Activated CD8-positive, alpha-beta memory T cell treated with anti-CD3 and anti-CD28 coated beads, Interleukin-2, amount 10 ng/mL, durations not matched to agents 7 days and 5 days (primary cell): Measurements from ENCODE around the gene MTG2. TPM values are rescaled to one million over a fixed set of nuclear protein-coding genes. Genes with fewer than 3 reads are reported as not detected.

Source experiments
- ATAC-seq: fragments of 150-1000 bp; cut with Tn5 transposase; one replicate; pipeline ENCODE4 v1.10.0; 2021; ENCODE audit warnings: moderate library complexity
- CTCF ChIA-PET: fragments of 350-600 bp; sonication (Branson Sonifier 250); formaldehyde crosslinking; loops from one replicate; lab custom pipeline; 2021; ENCODE audit warnings: antibody characterized with exemption; lab: Charles Lee
- DNase-seq: peaks from one replicate; pipeline ENCODE4 v3.0.0-alpha.2; 2020
- H3K27ac Mint-ChIP-seq: one replicate; pipeline ENCODE4 v1.8.0; 2021; ENCODE audit warnings: mild to moderate bottlenecking, mixed read lengths
- H3K27me3 Mint-ChIP-seq: one replicate; pipeline ENCODE4 v1.8.0; 2021; ENCODE audit warnings: mixed read lengths
- H3K36me3 Mint-ChIP-seq: one replicate; pipeline ENCODE4 v1.8.0; 2021; ENCODE audit warnings: mild to moderate bottlenecking, mixed read lengths
- H3K4me1 Mint-ChIP-seq: one replicate; pipeline ENCODE4 v1.8.0; 2021; ENCODE audit warnings: mixed read lengths
- H3K4me3 Mint-ChIP-seq: one replicate; pipeline ENCODE4 v1.8.0; 2021; ENCODE audit warnings: mild to moderate bottlenecking, moderate library complexity, mixed read lengths
- H3K9me3 Mint-ChIP-seq: one replicate; pipeline ENCODE4 v1.8.0; 2022; ENCODE audit warnings: low read depth, mixed read lengths
- total RNA-seq, 2 experiments: library from RNA; stranded (reverse); gene quantifications; one replicate each; pipeline ENCODE4 v1.2.3, GENCODE V29; 2021

The MTG2 gene
- total RNA-seq, 2 experiments from 2014 or later, result 34.0 to 40.1 TPM

DNA sequence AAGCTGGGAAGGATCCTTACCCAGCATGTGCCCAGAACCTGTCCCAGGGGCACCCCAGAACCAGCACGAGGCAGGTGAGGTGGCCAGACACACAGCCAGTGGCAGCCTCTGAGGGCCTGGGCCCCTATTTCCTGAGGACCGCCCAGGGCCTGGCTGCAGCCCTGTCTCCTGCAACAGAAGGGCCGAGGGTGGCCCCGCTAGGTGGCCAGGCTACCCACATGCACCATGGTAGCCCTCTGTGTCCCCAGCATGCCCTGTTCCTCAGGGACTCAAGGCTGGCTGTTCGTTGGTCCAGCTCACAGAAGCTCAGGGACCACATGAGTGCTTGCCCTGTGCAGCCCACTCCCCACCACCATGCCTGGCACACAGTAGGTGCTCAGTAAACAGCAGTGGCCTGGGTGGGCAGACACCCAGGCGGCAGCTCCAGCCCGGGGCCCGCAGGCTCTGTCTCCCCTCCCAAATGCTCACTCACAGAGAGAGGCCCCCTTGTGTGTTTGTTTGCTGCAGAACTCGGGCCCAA, 29.0 kb downstream of the MTG2 start:
- ATAC-seq (no peak), DNase-seq (no peak)
- Mint-ChIP-seq H3K4me1 (no peaks in the 10 kb centered on the region), H3K9me3 (no peaks in the 10 kb centered on the region), H3K27ac (no peak overlapping the region), H3K4me3 (no peak overlapping the region), H3K36me3 (no peaks in the 10 kb centered on the region), H3K27me3 (no peaks in the 10 kb centered on the region)
- CTCF ChIA-PET, result no interaction called here

DNA sequence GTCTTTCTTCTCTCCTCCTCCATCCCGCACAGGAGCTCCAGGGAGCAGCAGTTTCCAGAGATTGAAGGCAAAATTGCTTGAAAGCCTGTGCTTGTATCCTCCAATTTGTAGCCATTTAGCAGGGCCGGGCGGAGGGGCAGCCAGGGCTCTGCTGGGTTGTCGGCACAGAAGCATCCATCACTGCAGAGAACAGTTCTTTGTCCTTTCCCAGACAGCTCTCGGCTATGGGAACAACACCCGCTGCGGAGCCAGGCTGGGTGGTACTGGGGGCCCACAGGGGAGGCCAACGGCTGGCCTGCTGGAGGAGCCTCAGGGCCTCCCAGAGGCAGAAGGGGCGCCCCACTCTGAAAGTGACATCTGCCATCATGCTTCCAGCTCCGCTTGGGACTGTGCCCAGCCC, 29.5 kb downstream of the MTG2 start:
- Mint-ChIP-seq H3K4me1 (no peaks in the 10 kb centered on the region), H3K4me3 (no peak overlapping the region), H3K27ac (no peak overlapping the region), H3K9me3 (no peaks in the 10 kb centered on the region), H3K36me3 (no peaks in the 10 kb centered on the region), H3K27me3 (no peaks in the 10 kb centered on the region)
- CTCF ChIA-PET, result no interaction called here
- ATAC-seq (no peak), DNase-seq (no peak)

DNA sequence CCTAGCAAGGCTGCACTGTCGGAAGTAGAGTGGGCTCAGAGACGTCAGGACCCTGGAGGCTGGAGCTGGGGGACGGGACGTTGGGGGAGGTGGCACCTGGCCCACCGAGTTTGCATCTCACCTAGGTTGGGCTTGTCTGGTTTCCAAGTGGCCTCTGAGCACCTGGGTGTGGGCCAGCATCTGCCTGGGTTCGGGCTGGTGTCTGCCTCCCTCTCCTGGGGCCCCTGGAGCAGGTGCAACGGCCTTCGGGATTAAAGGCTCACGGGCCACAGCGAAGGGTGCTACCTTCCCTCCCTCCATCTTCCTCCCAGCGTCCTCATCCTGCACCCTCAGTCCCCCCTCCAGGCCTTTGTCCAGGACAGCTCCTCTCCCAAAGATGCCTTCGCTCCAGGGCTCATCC, 31.2 kb downstream of the MTG2 start:
- no peak overlapping the region for H3K4me3 Mint-ChIP-seq
- H3K36me3 Mint-ChIP-seq, result no peaks in the 10 kb centered on the region
- no peak for DNase-seq
- no peaks in the 10 kb centered on the region for H3K4me1 Mint-ChIP-seq
- ATAC-seq, result no peak
- peaks cover 14% of the 10 kb centered on the region for H3K27me3 Mint-ChIP-seq
- H3K9me3 Mint-ChIP-seq, result no peaks in the 10 kb centered on the region
- H3K27ac Mint-ChIP-seq, result no peak overlapping the region
- CTCF ChIA-PET, result no interaction called here

DNA sequence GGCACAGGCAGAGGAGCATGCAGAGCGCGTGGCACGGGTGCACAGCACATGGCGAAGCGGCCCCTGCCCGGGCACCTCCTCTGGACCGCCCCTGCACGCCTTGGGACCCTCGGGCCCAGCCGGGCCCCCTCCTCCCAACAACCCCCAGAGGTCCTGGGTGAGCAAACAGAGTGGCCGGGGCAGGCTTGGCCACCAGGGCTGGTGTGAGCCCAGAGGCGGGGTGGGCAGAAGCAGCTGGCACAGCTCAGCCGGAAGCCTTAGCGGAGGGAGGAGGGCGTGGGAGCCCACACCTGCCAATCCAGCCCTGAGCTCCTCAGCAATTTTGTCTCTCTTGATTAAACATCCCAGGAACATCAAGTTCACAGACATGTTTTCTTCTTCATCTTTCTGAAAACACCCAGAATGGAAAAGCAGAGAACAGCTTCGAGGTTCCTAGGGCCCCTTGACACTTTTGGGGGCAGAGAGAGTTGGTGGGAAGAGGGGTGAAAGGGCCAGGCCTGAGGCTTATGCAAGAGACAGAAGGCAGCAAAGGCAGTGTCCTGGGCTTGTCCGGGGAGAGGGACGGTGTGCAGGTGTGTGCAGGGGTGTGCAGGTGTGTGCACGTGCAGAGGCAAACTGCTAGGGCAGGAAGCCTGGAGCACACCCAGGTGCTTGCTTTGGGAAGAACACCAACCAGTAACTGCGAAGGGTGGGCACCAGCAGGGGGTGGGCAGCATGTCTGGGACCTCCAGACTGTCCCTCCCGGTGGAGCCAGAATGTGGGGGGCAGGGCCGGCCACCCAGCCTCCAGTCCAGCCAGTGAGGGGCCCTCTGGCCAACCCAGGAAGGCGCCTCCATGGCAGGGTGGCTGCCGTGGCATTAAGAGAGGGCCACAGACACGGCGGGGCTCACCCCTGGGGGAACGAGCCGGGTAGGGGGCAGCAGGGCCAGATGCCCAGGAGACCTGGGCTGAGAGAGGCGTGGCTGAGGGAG, 32.5 kb downstream of the MTG2 start:
- CTCF ChIA-PET, result no interaction called here
- ATAC-seq (no peak), DNase-seq (no peak)
- Mint-ChIP-seq H3K4me1 (no peaks in the 10 kb centered on the region), H3K27me3 (peaks cover 16% of the 10 kb centered on the region), H3K27ac (no peak overlapping the region), H3K36me3 (no peaks in the 10 kb centered on the region), H3K9me3 (no peaks in the 10 kb centered on the region), H3K4me3 (no peak overlapping the region)

DNA sequence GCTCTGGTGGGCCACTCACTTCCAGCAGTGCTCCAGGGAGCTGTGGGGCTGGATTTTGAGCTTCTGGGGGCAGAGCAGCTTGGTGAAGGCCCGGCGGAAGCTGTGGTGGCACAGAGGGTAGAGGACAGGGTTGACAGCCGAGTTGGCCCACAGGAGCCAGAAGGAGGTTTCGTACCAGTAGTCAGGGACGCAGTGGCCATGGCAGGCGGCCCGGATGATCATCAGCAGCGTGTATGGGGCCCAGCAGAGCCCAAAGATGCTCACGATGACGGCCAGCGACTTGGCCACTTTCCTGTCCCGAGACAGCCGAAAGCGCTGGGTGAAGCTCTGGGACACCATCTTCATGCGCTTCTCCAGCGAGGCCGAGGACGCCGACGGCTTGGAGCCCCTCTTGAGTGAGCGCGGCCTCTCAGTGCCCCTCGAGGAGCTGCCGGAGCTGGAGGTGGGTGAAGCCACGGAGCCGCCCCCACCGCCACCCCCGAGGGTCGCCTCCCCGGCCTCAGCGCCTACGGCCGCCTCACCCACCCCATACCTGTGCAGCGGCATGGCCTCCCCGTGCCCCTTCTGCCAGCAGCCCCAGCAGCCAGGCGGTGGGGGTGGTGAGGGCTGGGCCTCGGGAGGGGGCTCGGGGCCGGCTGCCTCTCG, 33.3 kb downstream of the MTG2 start:
- H3K27ac Mint-ChIP-seq, result no peak overlapping the region
- no peaks in the 10 kb centered on the region for H3K4me1 Mint-ChIP-seq
- no peak for DNase-seq
- ATAC-seq, result no peak
- no peak overlapping the region for H3K4me3 Mint-ChIP-seq
- CTCF ChIA-PET, result no interaction called here
- no peaks in the 10 kb centered on the region for H3K36me3 Mint-ChIP-seq
- no peaks in the 10 kb centered on the region for H3K9me3 Mint-ChIP-seq
- H3K27me3 Mint-ChIP-seq, result peaks cover 22% of the 10 kb centered on the region

DNA sequence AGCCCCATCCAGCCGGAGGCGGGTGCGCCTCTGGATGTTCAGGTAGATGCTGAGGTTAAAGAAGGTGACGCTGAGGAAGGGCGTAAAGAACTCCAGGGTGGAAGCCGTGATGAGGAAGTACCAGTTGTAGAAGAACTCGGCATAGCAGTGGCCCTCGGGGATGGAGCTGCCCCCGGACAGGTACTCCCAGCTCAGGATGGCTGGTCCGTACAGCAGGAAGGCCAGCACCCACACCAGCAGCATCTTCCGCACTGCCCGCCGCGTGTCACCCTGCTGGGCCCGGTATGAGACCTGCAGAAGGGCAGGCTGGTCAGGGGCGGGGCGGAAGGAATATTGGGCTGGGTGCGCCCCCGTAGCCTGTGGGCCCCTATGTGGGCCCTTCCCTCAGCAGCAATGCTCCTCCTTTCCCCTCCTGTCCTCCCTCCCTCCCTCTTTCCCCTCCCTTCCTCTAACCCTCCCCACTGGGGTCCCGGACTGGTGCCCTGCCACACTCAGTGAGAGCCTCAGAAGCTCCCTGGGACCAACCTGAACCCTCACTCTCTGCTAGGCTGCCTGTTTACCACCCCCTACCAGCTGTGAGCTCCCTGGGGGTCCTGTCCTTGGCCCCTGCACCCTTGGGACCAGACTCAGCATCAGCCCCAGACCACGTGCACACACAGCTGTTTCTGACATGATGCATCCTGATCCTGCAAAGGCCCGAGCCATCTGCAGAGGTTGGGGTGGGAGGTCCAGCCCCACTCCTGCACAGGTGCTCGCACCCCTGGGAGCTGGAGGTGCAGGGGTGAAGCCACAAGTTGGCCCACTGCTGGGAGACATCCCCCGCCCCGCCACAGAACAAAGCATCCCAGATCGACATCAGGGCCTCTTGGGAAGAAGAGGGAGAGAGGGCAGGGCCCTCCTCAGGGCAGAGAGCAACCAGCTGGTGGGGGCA, 34.1 kb downstream of the MTG2 start:
- CTCF ChIA-PET, result no interaction called here

DNA sequence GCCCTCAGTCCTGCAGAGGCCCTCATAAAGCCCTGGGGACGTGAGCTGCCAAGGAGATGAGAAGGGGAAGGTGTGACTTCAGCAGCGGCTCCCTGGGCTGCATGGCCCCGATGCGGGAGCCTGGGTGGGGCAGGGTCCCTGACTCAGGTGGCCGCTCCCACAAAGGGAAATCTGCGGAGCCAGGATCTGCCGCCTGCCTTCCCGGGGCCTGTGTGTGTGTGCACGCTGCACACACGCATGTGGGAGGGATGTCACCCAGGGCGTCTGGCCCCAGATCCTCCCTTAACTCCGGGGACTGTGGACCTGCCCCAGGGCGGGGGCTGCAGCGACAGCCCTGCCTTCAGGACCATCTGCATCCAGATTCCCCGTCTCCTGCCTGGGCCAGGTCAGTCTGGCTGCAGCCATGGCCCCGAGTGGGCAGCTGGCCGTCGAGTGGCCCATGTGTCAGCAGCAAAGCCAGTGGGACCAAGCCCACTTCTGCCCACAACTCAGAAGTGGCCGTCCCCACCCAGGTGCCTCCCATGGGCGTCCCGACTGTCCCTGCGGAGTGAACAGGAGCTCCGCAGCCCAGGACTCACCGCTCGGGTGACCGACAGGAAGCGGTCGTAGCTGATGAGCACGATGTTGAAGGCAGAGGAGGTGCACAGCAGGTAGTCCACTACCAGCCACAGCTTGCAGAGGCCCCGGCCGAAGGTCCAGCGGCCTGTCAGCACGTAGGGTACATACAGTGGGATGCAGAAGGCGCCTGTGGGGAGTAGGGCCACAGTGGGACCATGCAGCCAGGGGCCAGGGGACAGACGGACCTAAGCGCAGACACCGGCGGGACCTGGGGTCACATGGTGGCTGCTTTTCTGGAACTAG, 35.3 kb downstream of the MTG2 start:
- ATAC-seq (no peak), DNase-seq (no peak)
- Mint-ChIP-seq H3K36me3 (no peaks in the 10 kb centered on the region), H3K4me3 (no peak overlapping the region), H3K27ac (no peak overlapping the region), H3K4me1 (no peaks in the 10 kb centered on the region), H3K27me3 (peaks cover 33% of the 10 kb centered on the region), H3K9me3 (no peaks in the 10 kb centered on the region)
- CTCF ChIA-PET, result no interaction called here

More for the DNA sequence above, 34.1 kb downstream of the MTG2 start:
- H3K4me1 Mint-ChIP-seq, result no peaks in the 10 kb centered on the region
- DNase-seq, result no peak
- no peaks in the 10 kb centered on the region for H3K36me3 Mint-ChIP-seq
- H3K4me3 Mint-ChIP-seq, result no peak overlapping the region
- peaks cover 29% of the 10 kb centered on the region for H3K27me3 Mint-ChIP-seq
- ATAC-seq, result no peak
- no peaks in the 10 kb centered on the region for H3K9me3 Mint-ChIP-seq
- no peak overlapping the region for H3K27ac Mint-ChIP-seq

DNA sequence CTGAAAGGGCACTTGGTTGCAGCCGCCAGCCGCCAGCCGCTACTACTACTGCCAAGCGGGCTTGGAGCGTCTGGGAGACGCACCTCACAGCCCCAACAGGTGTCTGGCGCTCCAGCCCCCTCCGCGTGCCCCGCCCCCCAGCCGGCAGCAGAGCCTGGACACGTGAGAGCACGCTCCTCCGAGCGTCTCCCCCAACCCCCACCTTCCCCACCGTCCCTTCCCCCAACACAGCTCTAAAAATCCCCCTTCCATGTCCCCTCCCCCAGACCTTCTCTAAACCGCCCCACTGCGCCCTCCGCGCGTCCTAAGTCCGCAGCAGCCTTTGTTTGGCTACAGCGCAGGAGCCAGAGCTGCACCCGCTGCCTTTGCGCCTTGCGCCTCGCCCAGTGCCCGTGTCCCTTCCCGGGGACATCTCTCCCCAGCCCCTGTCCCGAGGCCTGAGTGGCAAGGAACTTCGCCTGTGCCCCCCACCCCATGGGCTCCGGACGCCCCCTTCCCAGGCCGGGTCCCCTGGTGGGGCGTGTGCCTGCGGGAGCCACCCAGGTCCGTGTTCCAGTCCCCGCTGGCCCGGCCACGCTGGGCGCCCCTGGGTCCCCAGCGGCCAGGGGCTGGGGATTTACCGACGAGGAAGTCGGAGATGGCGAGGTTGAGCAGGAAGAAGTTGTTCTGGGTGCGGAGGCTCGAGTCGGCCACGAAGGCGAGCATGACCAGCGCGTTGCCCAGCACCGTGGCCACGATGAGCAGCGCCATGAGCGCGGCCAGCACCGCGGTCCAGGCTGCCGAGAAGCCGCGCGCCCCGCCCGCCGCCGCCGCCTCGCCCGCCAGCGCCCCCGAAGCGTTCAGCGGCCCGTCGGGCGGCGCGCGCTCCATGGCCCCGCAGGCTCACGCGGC, 36.5 kb downstream of the MTG2 start:
- no peaks in the 10 kb centered on the region for H3K9me3 Mint-ChIP-seq
- ATAC-seq (peak; percentile 32), DNase-seq (no peak)
- H3K27me3 Mint-ChIP-seq, result peaks cover 33% of the 10 kb centered on the region
- no peaks in the 10 kb centered on the region for H3K36me3 Mint-ChIP-seq
- H3K27ac Mint-ChIP-seq, result no peak overlapping the region
- H3K4me1 Mint-ChIP-seq, result no peaks in the 10 kb centered on the region
- no peak overlapping the region for H3K4me3 Mint-ChIP-seq
- CTCF ChIA-PET, result no interaction called here

DNA sequence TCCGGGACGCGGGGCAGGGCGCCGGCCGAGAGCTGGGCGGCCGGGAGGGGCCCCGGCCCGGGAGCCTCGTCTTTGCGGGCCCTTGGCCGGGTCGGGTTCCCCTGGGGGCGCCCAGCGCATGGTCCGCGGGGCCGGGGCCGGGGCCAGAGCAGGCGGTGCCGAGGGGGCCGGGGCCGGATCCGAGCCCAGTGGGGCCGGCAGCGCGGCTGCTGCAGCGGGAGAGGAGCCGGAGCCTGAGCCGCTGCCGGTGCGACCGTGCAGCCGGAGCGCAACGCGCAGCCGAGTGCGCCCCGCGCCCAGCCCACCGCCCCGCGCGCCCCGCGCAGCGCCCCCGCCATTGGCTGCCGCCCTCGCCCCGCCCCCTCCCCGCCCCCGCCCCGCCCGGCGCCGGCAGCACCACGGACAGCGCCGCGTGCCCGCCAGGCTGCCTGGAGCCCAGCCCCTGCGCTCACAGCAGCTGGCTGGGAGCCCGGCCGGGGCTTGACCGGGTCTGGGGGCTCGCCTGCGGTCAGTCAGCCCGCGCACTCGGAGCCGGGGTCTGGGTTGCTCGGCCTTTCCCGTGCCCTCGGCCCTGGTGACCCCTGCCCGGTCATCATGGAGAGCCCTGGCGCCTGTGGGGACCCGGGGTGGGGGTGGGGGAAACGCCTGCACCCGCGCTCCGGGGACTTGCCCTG, 37.3 kb downstream of the MTG2 start, which contains the start of gene HRH3:
Gene HRH3, minus strand, starts transcription at position 287 of the 674 bp plus-strand sequence. CDS start 308 bp downstream, outside the sequence.
- Mint-ChIP-seq H3K27ac (no peak within 1 kb of the TSS), H3K27me3 (peaks cover 33% of the 10 kb centered on the region), H3K4me1 (no peaks in the 10 kb centered on the region), H3K9me3 (no peaks in the 10 kb centered on the region), H3K36me3 (no peaks in the 10 kb centered on the region), H3K4me3 (no peak within 1 kb of the TSS)
- DNase-seq, result no peak
- CTCF ChIA-PET, result no interaction called here
- ATAC-seq, result peak; percentile 83

DNA sequence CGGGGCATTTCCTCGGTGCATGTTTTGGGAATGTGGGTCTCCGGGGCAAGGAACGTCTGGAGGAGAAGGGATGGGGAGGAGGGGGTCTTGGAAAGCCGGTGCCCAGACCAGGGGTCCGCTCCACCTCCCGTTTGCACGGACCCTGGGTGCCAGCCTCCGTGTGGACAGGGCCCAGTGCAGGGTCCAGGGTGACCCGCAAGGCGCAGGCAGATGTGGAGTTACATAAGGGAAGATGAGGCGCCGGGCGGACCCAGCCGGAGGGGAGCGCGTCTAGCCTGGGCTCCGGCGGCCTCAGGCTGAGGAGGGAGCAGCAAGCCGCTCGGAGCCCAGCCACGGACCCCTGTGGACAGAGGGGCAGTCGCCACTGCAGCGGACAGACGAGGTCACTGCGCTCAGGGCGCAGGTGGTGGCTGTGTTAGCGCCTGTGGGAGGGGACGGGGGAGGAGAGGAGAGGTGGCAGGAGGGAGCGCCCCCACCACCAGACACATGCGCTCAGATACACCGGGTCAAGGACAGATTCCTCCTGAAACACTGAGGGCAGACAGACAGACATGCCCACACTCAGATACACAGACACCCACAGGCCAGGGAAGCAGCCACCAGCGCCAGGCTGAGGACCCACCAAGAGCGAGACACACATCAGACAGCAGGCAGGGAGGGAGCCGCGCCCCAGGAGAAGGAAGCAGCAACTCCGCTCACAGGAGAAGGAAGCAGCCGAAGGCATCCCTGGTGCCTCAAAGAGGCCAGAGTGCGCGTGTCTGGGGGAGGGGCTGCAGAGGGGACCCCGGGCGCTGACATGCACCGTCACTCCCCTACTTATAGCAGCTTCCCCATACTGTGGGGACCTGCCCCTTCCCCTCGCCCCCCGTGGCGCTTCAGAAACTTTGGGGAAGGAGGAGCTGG, 38.1 kb downstream of the MTG2 start:
- Mint-ChIP-seq H3K9me3 (no peaks in the 10 kb centered on the region), H3K27ac (no peak overlapping the region), H3K4me1 (no peaks in the 10 kb centered on the region), H3K27me3 (peaks cover 33% of the 10 kb centered on the region), H3K4me3 (no peak overlapping the region), H3K36me3 (no peaks in the 10 kb centered on the region)
- CTCF ChIA-PET, result no interaction called here
- DNase-seq, result no peak
- ATAC-seq, result no peak
